ENCODE results near the gene CYP17A1. TPM values are rescaled to one million over a fixed set of nuclear protein-coding genes. Genes with fewer than 3 reads are reported as not detected.

The CYP17A1 gene
- total RNA-seq, 1 donor from 2014 or later = not detected

DNA sequence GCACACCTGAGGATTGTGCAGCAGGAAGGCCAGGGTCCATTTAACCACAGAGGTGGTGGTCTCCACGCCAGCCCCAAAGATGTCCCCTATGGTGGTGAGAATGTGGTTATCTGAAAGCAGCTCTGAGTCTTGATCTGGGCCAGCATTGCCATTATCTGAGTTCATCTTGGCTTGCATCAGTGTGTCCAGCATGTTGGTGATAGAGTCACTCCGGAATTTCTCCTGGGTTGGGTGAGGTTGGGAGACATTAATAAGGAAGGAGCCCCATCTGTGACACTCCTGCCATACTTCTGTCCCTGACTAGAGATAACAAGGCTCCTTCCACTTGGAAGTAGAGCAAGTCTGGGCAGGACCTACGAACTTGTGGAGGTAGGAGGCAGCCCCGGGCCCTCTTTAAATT, 4.2 kb downstream of the CYP17A1 start:
- Mint-ChIP-seq H3K36me3 (no peaks in the 10 kb centered on the region), H3K4me3 (no peak overlapping the region)
- DNase-seq (ENCODE audit: low spot score) = no peak

DNA sequence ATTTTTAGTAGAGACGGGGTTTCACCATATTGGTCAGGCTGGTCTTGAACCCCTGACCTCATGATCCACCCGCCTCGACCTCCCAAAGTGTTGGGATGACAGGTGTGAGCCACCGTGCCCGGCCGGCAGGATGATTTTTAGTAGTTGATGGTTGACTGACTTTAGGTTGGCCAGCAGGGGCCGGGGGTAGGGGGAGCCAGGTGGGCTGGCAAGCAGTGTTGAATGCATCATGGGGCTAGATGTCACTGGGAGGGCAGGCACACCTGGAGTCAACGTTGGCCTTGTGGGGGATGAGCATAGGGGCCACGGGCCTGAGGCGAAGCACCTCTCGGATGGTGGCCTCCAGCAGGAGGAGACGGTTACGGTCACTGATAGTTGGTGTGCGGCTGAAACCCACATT, 5.0 kb downstream of the CYP17A1 start:
- no peaks in the 10 kb centered on the region for H3K4me1 ChIP-seq
- H3K9me3 Mint-ChIP-seq = peaks cover 2% of the 10 kb centered on the region
- TF ChIP-seq EZH2phosphoT487 (IDR thresholded peaks at IDR 0.05) (no peak), EZH2 (IDR thresholded peaks at IDR 0.05) (no peak)
- TF ChIP-seq, protein P1, sequence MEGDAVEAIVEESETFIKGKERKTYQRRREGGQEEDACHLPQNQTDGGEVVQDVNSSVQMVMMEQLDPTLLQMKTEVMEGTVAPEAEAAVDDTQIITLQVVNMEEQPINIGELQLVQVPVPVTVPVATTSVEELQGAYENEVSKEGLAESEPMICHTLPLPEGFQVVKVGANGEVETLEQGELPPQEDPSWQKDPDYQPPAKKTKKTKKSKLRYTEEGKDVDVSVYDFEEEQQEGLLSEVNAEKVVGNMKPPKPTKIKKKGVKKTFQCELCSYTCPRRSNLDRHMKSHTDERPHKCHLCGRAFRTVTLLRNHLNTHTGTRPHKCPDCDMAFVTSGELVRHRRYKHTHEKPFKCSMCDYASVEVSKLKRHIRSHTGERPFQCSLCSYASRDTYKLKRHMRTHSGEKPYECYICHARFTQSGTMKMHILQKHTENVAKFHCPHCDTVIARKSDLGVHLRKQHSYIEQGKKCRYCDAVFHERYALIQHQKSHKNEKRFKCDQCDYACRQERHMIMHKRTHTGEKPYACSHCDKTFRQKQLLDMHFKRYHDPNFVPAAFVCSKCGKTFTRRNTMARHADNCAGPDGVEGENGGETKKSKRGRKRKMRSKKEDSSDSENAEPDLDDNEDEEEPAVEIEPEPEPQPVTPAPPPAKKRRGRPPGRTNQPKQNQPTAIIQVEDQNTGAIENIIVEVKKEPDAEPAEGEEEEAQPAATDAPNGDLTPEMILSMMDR (IDR thresholded peaks at IDR 0.05) = no peak
- H3K79me2 ChIP-seq (ENCODE audit: low read depth) = no peaks in the 10 kb centered on the region
- no peaks in the 10 kb centered on the region for H3K36me3 Mint-ChIP-seq
- no peaks in the 10 kb centered on the region for H3K27me3 ChIP-seq
- H3K27ac ChIP-seq = no peak overlapping the region
- peaks cover 7% of the 10 kb centered on the region for H3K4me1 Mint-ChIP-seq
- no peak overlapping the region for H3K9ac ChIP-seq
- no peak overlapping the region for H3K4me2 ChIP-seq
- H2AFZ ChIP-seq (replicated peaks) = no peak overlapping the region
- H3K4me3 Mint-ChIP-seq = no peak overlapping the region
- no peaks in the 10 kb centered on the region for H3F3A ChIP-seq (ENCODE audit: low read depth)
- H3K9me3 ChIP-seq (ENCODE audit: low read depth) = no peaks in the 10 kb centered on the region
- H3K27me3 Mint-ChIP-seq (ENCODE audit: insufficient read depth, low read depth) = peaks cover 2% of the 10 kb centered on the region
- H3K36me3 ChIP-seq = no peaks in the 10 kb centered on the region
- H4K20me1 ChIP-seq (ENCODE audit: low read depth) = no peaks in the 10 kb centered on the region
- no peak overlapping the region for H3K27ac Mint-ChIP-seq
- DNase-seq (ENCODE audit: low spot score) = no peak
- no peak overlapping the region for H3K4me3 ChIP-seq

More for the DNA sequence above, 4.2 kb downstream of the CYP17A1 start:
- H3K9me3 ChIP-seq (ENCODE audit: low read depth) = no peaks in the 10 kb centered on the region
- no peak overlapping the region for H3K27ac ChIP-seq
- H3K9ac ChIP-seq = no peak overlapping the region
- Mint-ChIP-seq H3K9me3 (peaks cover 9% of the 10 kb centered on the region), H3K27ac (no peak overlapping the region), H3K4me1 (peaks cover 7% of the 10 kb centered on the region), H3K27me3 (ENCODE audit: insufficient read depth, low read depth) (peaks cover 4% of the 10 kb centered on the region)
- no peaks in the 10 kb centered on the region for H3K27me3 ChIP-seq
- H4K20me1 ChIP-seq (ENCODE audit: low read depth) = no peaks in the 10 kb centered on the region
- H3K4me3 ChIP-seq = no peak overlapping the region
- H3K4me2 ChIP-seq = no peak overlapping the region
- no peaks in the 10 kb centered on the region for H3K36me3 ChIP-seq
- TF ChIP-seq EZH2 (IDR thresholded peaks at IDR 0.05) (no peak), EZH2phosphoT487 (IDR thresholded peaks at IDR 0.05) (no peak)
- TF ChIP-seq, protein P1 (IDR thresholded peaks at IDR 0.05) = no peak
- H3K4me1 ChIP-seq = no peaks in the 10 kb centered on the region
- no peaks in the 10 kb centered on the region for H3K79me2 ChIP-seq (ENCODE audit: low read depth)
- no peaks in the 10 kb centered on the region for H3F3A ChIP-seq (ENCODE audit: low read depth)
- H2AFZ ChIP-seq (replicated peaks) = no peak overlapping the region

DNA sequence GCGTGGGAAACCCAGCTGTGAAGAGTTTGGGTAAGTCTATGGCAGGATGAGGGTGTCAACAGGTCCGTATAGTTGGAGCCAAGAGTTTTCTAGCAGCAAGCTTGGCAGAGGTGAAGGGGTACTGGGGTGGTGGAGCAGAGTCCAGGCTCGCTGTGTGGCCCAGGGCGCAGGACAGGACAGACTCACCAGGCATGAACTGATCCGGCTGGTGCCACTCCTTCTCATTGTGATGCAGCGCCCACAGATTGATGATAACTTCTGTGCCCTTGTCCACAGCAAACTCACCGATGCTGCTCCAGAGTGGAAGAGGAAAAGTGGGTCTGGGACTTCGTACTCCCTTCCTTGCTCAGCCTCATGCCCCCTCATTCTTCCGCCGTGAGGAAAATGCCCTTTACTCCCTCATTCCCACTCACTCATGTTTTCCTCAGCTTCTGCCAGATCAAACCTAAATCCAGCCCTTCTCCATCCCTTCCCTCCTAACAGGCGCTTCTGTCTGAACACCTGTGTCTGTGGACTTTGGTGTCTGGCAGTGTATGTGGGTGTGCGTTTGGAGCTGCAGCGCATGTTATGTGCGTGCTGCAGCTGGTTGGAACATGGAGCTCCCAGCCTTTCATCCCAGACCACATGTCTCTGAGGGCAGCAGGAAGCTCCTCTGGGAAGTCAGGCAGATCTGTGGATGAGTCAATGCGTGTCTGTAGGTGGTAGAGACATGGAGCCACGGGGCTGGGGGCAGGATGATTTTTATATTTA, 5.7 kb downstream of the CYP17A1 start:
- H3K9ac ChIP-seq = no peak overlapping the region
- no peak overlapping the region for H2AFZ ChIP-seq (replicated peaks)
- no peaks in the 10 kb centered on the region for H3K9me3 Mint-ChIP-seq
- no peaks in the 10 kb centered on the region for H3K36me3 ChIP-seq
- H4K20me1 ChIP-seq (ENCODE audit: low read depth) = no peaks in the 10 kb centered on the region
- DNase-seq (ENCODE audit: low spot score) = no peak
- H3K4me1 Mint-ChIP-seq = peaks cover 7% of the 10 kb centered on the region
- no peaks in the 10 kb centered on the region for H3K4me1 ChIP-seq
- no peak overlapping the region for H3K27ac ChIP-seq
- H3K79me2 ChIP-seq (ENCODE audit: low read depth) = no peaks in the 10 kb centered on the region
- no peaks in the 10 kb centered on the region for H3K27me3 ChIP-seq
- no peak overlapping the region for H3K27ac Mint-ChIP-seq
- TF ChIP-seq EZH2phosphoT487 (IDR thresholded peaks at IDR 0.05) = no peak
- no peak for TF ChIP-seq EZH2 (IDR thresholded peaks at IDR 0.05)
- TF ChIP-seq, protein P1 (IDR thresholded peaks at IDR 0.05) = no peak
- H3K4me2 ChIP-seq = no peak overlapping the region
- no peaks in the 10 kb centered on the region for H3K36me3 Mint-ChIP-seq
- no peak overlapping the region for H3K4me3 ChIP-seq
- no peaks in the 10 kb centered on the region for H3K9me3 ChIP-seq (ENCODE audit: low read depth)
- H3K27me3 Mint-ChIP-seq (ENCODE audit: insufficient read depth, low read depth) = peaks cover 2% of the 10 kb centered on the region
- H3F3A ChIP-seq (ENCODE audit: low read depth) = no peaks in the 10 kb centered on the region
- H3K4me3 Mint-ChIP-seq = no peak overlapping the region
